Panc1 (cell line): ENCODE data around the gene GPALPP1. TPM values are rescaled to one million over a fixed set of nuclear protein-coding genes. Genes with fewer than 3 reads are reported as not detected.

Experiments
- ATAC-seq: fragments of 200-7000 bp; cut with Tn5 transposase; 2 replicates; pipeline ENCODE4 v1.9.1; 2020; ENCODE audit warnings: mild to moderate bottlenecking, moderate library complexity
- BruUV-seq: library from RNA; stranded (reverse); fragments of 400-500 nt; replicated peaks from 2 replicates; lab custom pipeline; 2021; lab: Mats Ljungman, UMichigan
- CTCF ChIA-PET: fragments of 300-600 bp; sonication (Branson Sonifier 250); formaldehyde crosslinking; loops from one replicate; lab custom pipeline; 2022; ENCODE audit warnings: antibody characterized with exemption; lab: Charles Lee
- POLR2A ChIA-PET: fragments of 300-600 bp; sonication (Branson Sonifier 250); formaldehyde crosslinking; loops from one replicate; lab custom pipeline; 2022; ENCODE audit warnings: antibody characterized with exemption; lab: Charles Lee
- DNase-seq: peaks from one replicate; pipeline ENCODE4 v3.0.0-alpha.2; 2010; ENCODE audit warnings: low read depth, low spot score
- H3K27ac ChIP-seq: 2 replicates; pipeline ENCODE4 v1.5.1; 2011; ENCODE audit warnings: mild to moderate bottlenecking, low read length, inconsistent platforms
- H3K27me3 ChIP-seq: fragments of 200-500 bp; sonication (Bioruptor generic); 2 replicates; pipeline ENCODE4 v1.6.0; 2014; ENCODE audit warnings: low read length, inconsistent platforms; ENCODE audit not compliant: control insufficient read depth, insufficient read depth
- H3K36me3 ChIP-seq: fragments of 200-500 bp; sonication (Bioruptor generic); 2 replicates; pipeline ENCODE4 v1.5.1; 2014; ENCODE audit warnings: inconsistent platforms, mild to moderate bottlenecking, low read length, moderate library complexity; ENCODE audit not compliant: control insufficient read depth, insufficient read depth
- H3K4me1 ChIP-seq: 2 replicates; pipeline ENCODE4 v1.5.1; 2011; ENCODE audit warnings: inconsistent platforms, mild to moderate bottlenecking, low read length, moderate library complexity; ENCODE audit not compliant: control insufficient read depth, insufficient read depth
- H3K4me3 ChIP-seq, 2 experiments: 2 replicates each; pipeline ENCODE4 v1.5.1; 2011 to 2012; ENCODE audit warnings: low read depth in 2 of 2, low read length in 2 of 2, mild to moderate bottlenecking in 2 of 2, inconsistent platforms in 1 of 2, moderate library complexity in 1 of 2
- H3K9me3 ChIP-seq: fragments of 200-500 bp; sonication (Bioruptor generic); 2 replicates; pipeline ENCODE4 v1.5.1; 2014; ENCODE audit warnings: low read depth, mild to moderate bottlenecking, inconsistent platforms, low read length, moderate library complexity; ENCODE audit not compliant: control insufficient read depth, insufficient read depth
- CTCF ChIP-seq: fragments of 450-650 bp; IDR thresholded peaks from 2 replicates; pipeline ENCODE4 v1.5.1; 2017; ENCODE audit warnings: mild to moderate bottlenecking
- POLR2AphosphoS5 ChIP-seq: IDR thresholded peaks from 2 replicates; pipeline ENCODE4 v1.6.1; 2012; ENCODE audit warnings: mild to moderate bottlenecking, low read depth, low read length, moderate library complexity
- REST ChIP-seq, 2 experiments: IDR thresholded peaks; 2 replicates each; pipeline ENCODE4 v1.6.1; 2011 to 2012; ENCODE audit warnings: low read depth in 2 of 2, control low read depth in 1 of 2, low read length in 1 of 2, mild to moderate bottlenecking in 1 of 2, moderate library complexity in 1 of 2; ENCODE audit not compliant: insufficient read depth in 1 of 2
- SIN3A ChIP-seq: IDR thresholded peaks from 2 replicates; pipeline ENCODE4 v1.6.1; 2012; ENCODE audit warnings: low read depth, mild to moderate bottlenecking, low read length, moderate library complexity, borderline replicate concordance; ENCODE audit not compliant: insufficient read depth
- TCF7L2 ChIP-seq: IDR thresholded peaks from 2 replicates; pipeline ENCODE4 v1.6.1; 2011; ENCODE audit warnings: mild to moderate bottlenecking, low read depth, low read length, inconsistent platforms
- in situ Hi-C: cut with HindIII; loops from 2 replicates; pipeline ENCODE4 v1.10.0; 2016; ENCODE audit warnings: low sequenced_read_pairs, low pct_unique_long_range_greater_than_20kb
- intact Hi-C: fragments of 100-400 bp; cut with micrococcal nuclease; formaldehyde crosslinking; loops from one replicate; pipeline ENCODE4 v1.10.0; 2022; ENCODE audit not compliant: unreplicated experiment
- total RNA-seq: library from RNA; stranded (reverse); gene quantifications from one replicate; pipeline ENCODE4 v1.2.1, GENCODE V29; 2021; ENCODE audit not compliant: unreplicated experiment

GPALPP1 gene
- total RNA-seq, 1 experiment from 2014 or later, result 13.5 TPM

GRCh38 chr13:44952671-44953070, 36.7 kb upstream of the GPALPP1 start:
- DNase-seq, result no peak
- ChIA-PET POLR2A (no interaction called here), CTCF (no interaction called here)
- intact Hi-C loops (no loop called here), in situ Hi-C loops (no loop called here)
- H3K36me3 ChIP-seq, result no peaks in the 10 kb centered on the region; the same call in 1 of the 2 replicates
- H3K27ac ChIP-seq, result no peak overlapping the region
- TF ChIP-seq SIN3A (no peak), TCF7L2 (no peak), POLR2AphosphoS5 (no peak), REST (IDR thresholded peaks at IDR 0.05; ENCODE audit: insufficient read depth in 1 of 2, low read depth in 2 of 2, low read length in 1 of 2) (no peak), CTCF (no peak)
- no peaks in the 10 kb centered on the region for H3K4me1 ChIP-seq
- H3K4me3 ChIP-seq, result no peak overlapping the region
- H3K27me3 ChIP-seq, result no peaks in the 10 kb centered on the region
- ATAC-seq, result no peak
- BruUV-seq, result no TSS peak
- no peaks in the 10 kb centered on the region for H3K9me3 ChIP-seq

- Histone ChIP-seq H3K9me3 (no peaks in the 10 kb centered on the region), H3K27ac (no peak overlapping the region), H3K4me3 (no peak overlapping the region), H3K4me1 (no peaks in the 10 kb centered on the region), H3K36me3 (no peaks in the 10 kb centered on the region; the same call in 1 of the 2 replicates), H3K27me3 (no peaks in the 10 kb centered on the region)
- POLR2A ChIA-PET, result no interaction called here
- TF ChIP-seq CTCF (no peak), POLR2AphosphoS5 (no peak), REST (IDR thresholded peaks at IDR 0.05; ENCODE audit: insufficient read depth in 1 of 2, low read depth in 2 of 2, low read length in 1 of 2) (no peak), TCF7L2 (no peak), SIN3A (no peak)
- ATAC-seq (no peak), DNase-seq (no peak)
- CTCF ChIA-PET, result no interaction called here
- BruUV-seq, result no TSS peak
- in situ Hi-C loops (no loop called here), intact Hi-C loops (no loop called here)
These were observed 35.1 kb upstream of the GPALPP1 start for GRCh38 chr13:44954224-44954623.
